Osteocyte (in vitro differentiated cells): ENCODE measurements around the gene ATP6V1C2. TPM values are rescaled to one million over a fixed set of nuclear protein-coding genes. Genes with fewer than 3 reads are reported as not detected.

ENCODE experiments used
- DNase-seq: peaks from one replicate; pipeline ENCODE4 v3.0.0; 2021; ENCODE audit warnings: mixed read lengths; ENCODE audit not compliant: unreplicated experiment; ENCODE audit errors: extremely low spot score
- H3K27ac Mint-ChIP-seq: one replicate; pipeline ENCODE4 v1.8.0; 2021; ENCODE audit warnings: mild to moderate bottlenecking, mixed read lengths; ENCODE audit not compliant: unreplicated experiment
- H3K27me3 Mint-ChIP-seq: one replicate; pipeline ENCODE4 v1.8.0; 2021; ENCODE audit warnings: mixed read lengths; ENCODE audit not compliant: unreplicated experiment
- H3K36me3 Mint-ChIP-seq: one replicate; pipeline ENCODE4 v1.8.0; 2021; ENCODE audit warnings: mixed read lengths; ENCODE audit not compliant: unreplicated experiment
- H3K4me1 Mint-ChIP-seq: one replicate; pipeline ENCODE4 v1.8.0; 2021; ENCODE audit warnings: mixed read lengths; ENCODE audit not compliant: unreplicated experiment
- H3K4me3 Mint-ChIP-seq: one replicate; pipeline ENCODE4 v1.8.0; 2021; ENCODE audit warnings: mild to moderate bottlenecking, moderate library complexity, mixed read lengths; ENCODE audit not compliant: unreplicated experiment
- H3K9me3 Mint-ChIP-seq: one replicate; pipeline ENCODE4 v1.8.0; 2021; ENCODE audit warnings: mixed read lengths; ENCODE audit not compliant: unreplicated experiment
- CTCF ChIP-seq: fragments of 200-600 bp; sonication (generic); IDR thresholded peaks from 2 replicates; pipeline ENCODE4 v1.5.0; 2021; ENCODE audit warnings: antibody characterized with exemption, mild to moderate bottlenecking, moderate library complexity
- total RNA-seq: library from RNA; stranded (reverse); gene quantifications from 2 replicates; pipeline ENCODE4 v1.2.1, GENCODE V29; 2021

Gene ATP6V1C2
- total RNA-seq, 1 donor from 2014 or later, result not detected

- H3K36me3 Mint-ChIP-seq, result no peaks in the 10 kb centered on the region
- no peak for DNase-seq
- peaks cover 52% of the 10 kb centered on the region for H3K27me3 Mint-ChIP-seq
- no peak for TF ChIP-seq CTCF
- no peaks in the 10 kb centered on the region for H3K4me1 Mint-ChIP-seq
- no peak overlapping the region for H3K4me3 Mint-ChIP-seq
- no peak overlapping the region for H3K27ac Mint-ChIP-seq
- H3K9me3 Mint-ChIP-seq, result no peaks in the 10 kb centered on the region
Measured at GRCh38 chr2:10704034-10704594, 17.3 kb upstream of the ATP6V1C2 start.

DNA sequence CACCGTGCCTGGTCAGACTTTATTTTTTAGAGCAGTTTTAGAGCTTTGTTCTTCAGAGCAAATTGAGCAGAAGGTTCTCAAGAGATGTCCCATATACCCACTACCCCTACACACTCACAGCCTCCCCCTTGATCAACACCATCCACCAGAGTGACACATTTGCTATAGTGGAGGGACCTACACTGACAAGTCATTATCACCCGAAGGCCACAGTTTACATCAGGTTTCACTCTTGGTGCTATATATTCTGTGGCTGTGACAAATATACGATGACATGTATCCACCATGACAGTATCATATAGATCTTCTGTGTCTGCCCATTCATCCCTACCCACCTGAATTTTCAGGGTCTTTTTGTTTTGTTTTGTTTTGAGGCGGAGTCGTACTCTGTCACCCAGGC is 15.4 kb upstream of the ATP6V1C2 start:
- no peak overlapping the region for H3K4me3 Mint-ChIP-seq
- TF ChIP-seq CTCF, result no peak
- DNase-seq, result no peak
- H3K27me3 Mint-ChIP-seq, result peaks cover 55% of the 10 kb centered on the region
- H3K36me3 Mint-ChIP-seq, result no peaks in the 10 kb centered on the region
- no peaks in the 10 kb centered on the region for H3K4me1 Mint-ChIP-seq
- no peak overlapping the region for H3K27ac Mint-ChIP-seq
- H3K9me3 Mint-ChIP-seq, result no peaks in the 10 kb centered on the region

DNA sequence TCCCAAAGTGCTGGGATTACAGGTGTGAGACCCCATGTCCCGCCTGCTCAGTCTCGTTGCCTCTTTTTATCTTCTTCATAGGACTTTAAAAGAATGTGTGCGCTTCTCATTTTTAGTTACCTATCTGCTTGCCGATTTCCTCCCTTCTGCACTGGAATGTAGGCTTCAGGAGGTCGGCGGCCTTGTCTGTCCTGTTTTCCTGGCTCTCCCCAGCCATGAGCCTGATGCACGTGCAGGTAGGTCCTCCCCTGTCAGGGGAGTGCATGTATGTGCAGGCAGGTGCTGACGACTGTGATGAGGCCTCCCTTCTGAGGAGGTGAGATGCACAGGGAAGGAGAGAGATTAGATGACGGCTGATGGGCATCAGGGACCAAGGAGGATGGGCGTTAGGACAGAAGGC is 13.6 kb upstream of the ATP6V1C2 start:
- Mint-ChIP-seq H3K27me3 (peaks cover 60% of the 10 kb centered on the region), H3K9me3 (no peaks in the 10 kb centered on the region), H3K27ac (no peak overlapping the region), H3K4me1 (no peaks in the 10 kb centered on the region), H3K4me3 (no peak overlapping the region), H3K36me3 (no peaks in the 10 kb centered on the region)
- no peak for DNase-seq
- TF ChIP-seq CTCF, result no peak

- Mint-ChIP-seq H3K36me3 (no peaks in the 10 kb centered on the region), H3K4me1 (no peaks in the 10 kb centered on the region), H3K4me3 (no peak overlapping the region), H3K27me3 (peaks cover 62% of the 10 kb centered on the region), H3K27ac (no peak overlapping the region), H3K9me3 (no peaks in the 10 kb centered on the region)
- DNase-seq, result no peak
- TF ChIP-seq CTCF, result peak; percentile 28
Measured at GRCh38 chr2:10709290-10709939, 12.0 kb upstream of the ATP6V1C2 start.

DNA sequence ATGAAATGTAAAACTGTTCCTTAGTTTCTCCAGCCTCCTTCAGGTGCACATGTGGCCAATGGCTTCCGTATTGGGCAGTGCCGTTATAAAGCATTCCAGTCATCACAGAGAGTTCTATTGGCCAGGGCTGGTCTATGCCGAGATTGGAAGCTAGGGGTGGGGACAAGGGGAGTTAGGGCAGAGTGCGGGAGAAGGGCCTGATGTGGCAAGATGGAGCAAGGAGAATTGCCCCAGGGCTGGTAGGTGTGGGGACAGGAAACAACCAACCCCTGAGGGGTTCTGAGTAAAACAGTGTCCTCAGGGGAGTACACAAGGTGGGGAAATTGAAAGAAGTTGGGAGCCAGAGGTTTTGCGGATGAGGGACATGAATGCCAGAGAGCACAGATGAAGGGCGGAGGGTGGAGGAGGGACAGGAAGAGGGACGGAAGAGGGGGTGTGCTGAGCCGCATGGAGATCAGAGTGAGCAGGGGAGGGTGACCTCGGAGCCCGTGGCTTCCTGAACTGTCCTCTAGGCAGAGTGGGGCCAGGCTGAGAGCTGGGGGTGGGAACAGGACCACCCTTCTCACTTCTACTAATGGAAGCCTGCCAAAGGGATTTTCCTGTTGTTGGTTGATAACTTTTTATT is 9.1 kb upstream of the ATP6V1C2 start:
- no peak for TF ChIP-seq CTCF
- H3K9me3 Mint-ChIP-seq, result no peaks in the 10 kb centered on the region
- peaks cover 2% of the 10 kb centered on the region for H3K4me1 Mint-ChIP-seq
- peaks cover 47% of the 10 kb centered on the region for H3K27me3 Mint-ChIP-seq
- no peak overlapping the region for H3K27ac Mint-ChIP-seq
- no peaks in the 10 kb centered on the region for H3K36me3 Mint-ChIP-seq
- H3K4me3 Mint-ChIP-seq, result no peak overlapping the region
- no peak for DNase-seq
